HepG2 (cell line): ENCODE measurements around the gene CAMTA1. TPM values are rescaled to one million over a fixed set of nuclear protein-coding genes. Genes with fewer than 3 reads are reported as not detected.

Experiments used
- ARID2 ChIP-seq: sonication (generic); formaldehyde crosslinking; IDR thresholded peaks from 2 replicates; pipeline ENCODE4 v1.8.1; 2022; ENCODE audit warnings: mild to moderate bottlenecking, missing genetic modification reagents, borderline replicate concordance
- CHD4 ChIP-seq: fragments of 200-600 bp; sonication (generic); IDR thresholded peaks from 2 replicates; pipeline ENCODE4 v1.7.0; 2017; ENCODE audit warnings: mild to moderate bottlenecking, low read length, borderline replicate concordance
- ELF3 ChIP-seq: IDR thresholded peaks from 2 replicates; pipeline ENCODE4 v1.6.1; 2016; ENCODE audit warnings: missing genetic modification reagents, missing compliant biosample characterization
- KMT2B ChIP-seq: IDR thresholded peaks from 2 replicates; pipeline ENCODE4 v1.6.1; 2016; ENCODE audit warnings: missing genetic modification reagents, missing compliant biosample characterization
- NRL ChIP-seq: sonication (generic); formaldehyde crosslinking; IDR thresholded peaks from 2 replicates; pipeline ENCODE4 v1.5.0; 2020; ENCODE audit warnings: missing genetic modification reagents, mild to moderate bottlenecking, moderate library complexity, borderline replicate concordance
- PRPF4 ChIP-seq: fragments of 200-400 bp; formaldehyde crosslinking; IDR thresholded peaks from 2 replicates; pipeline ENCODE4 v1.6.1; 2016; ENCODE audit warnings: low read length, low read depth; ENCODE audit not compliant: poor library complexity, severe bottlenecking
- RAD51 ChIP-seq: fragments of 450-650 bp; IDR thresholded peaks from 2 replicates; pipeline ENCODE4 v1.6.1; 2016; ENCODE audit warnings: borderline replicate concordance
- TBP ChIP-seq: sonication (generic); formaldehyde crosslinking; IDR thresholded peaks from 2 replicates; pipeline ENCODE4 v1.5.0; 2020; ENCODE audit warnings: missing genetic modification reagents
- ZEB1 ChIP-seq: IDR thresholded peaks from 2 replicates; pipeline ENCODE4 v1.6.1; 2012; ENCODE audit warnings: mild to moderate bottlenecking, low read depth, inconsistent platforms; ENCODE audit not compliant: insufficient replicate concordance
- ZFP36L1 ChIP-seq: sonication (generic); formaldehyde crosslinking; IDR thresholded peaks from 2 replicates; pipeline ENCODE4 v1.8.0; 2022; ENCODE audit warnings: mild to moderate bottlenecking, missing genetic modification reagents, moderate library complexity
- ZMYM3 ChIP-seq: sonication (generic); formaldehyde crosslinking; IDR thresholded peaks from 2 replicates; pipeline ENCODE4 v1.5.1; 2020; ENCODE audit warnings: mild to moderate bottlenecking, missing genetic modification reagents
- ZNF225 ChIP-seq: sonication (generic); formaldehyde crosslinking; IDR thresholded peaks from 2 replicates; pipeline ENCODE4 v1.4.0; 2020; ENCODE audit warnings: mild to moderate bottlenecking, missing genetic modification reagents
- ZNF331 ChIP-seq: sonication (generic); formaldehyde crosslinking; IDR thresholded peaks from 2 replicates; pipeline ENCODE4 v1.4.0; 2020; ENCODE audit warnings: missing genetic modification reagents
- ZNF484 ChIP-seq: sonication (generic); formaldehyde crosslinking; IDR thresholded peaks from 2 replicates; pipeline ENCODE4 v1.5.1; 2020; ENCODE audit warnings: mild to moderate bottlenecking, low read depth, missing genetic modification reagents, borderline replicate concordance
- ZNF557 ChIP-seq: sonication (generic); formaldehyde crosslinking; IDR thresholded peaks from 2 replicates; pipeline ENCODE4 v1.4.0; 2020; ENCODE audit warnings: missing genetic modification reagents
- ZNF577 ChIP-seq: sonication (generic); formaldehyde crosslinking; IDR thresholded peaks from 2 replicates; pipeline ENCODE4 v1.4.0; 2020; ENCODE audit warnings: mild to moderate bottlenecking, low read depth, missing genetic modification reagents, borderline replicate concordance
- ZNF781 ChIP-seq: sonication (generic); formaldehyde crosslinking; IDR thresholded peaks from 2 replicates; pipeline ENCODE4 v1.5.1; 2020; ENCODE audit warnings: borderline replicate concordance, mild to moderate bottlenecking, missing genetic modification reagents; ENCODE audit errors: not compliant biosample characterization
- polyA plus RNA-seq, 8 experiments: library from polyadenylated mRNA; depleted of rRNA in 3 of 8; stranded (reverse) in 7 of 8; unstranded in 1 of 8; fragments of >200 nt; fragmentation: Illumina TruSeq in 4 of 8; extraction: Trizol in 4 of 8; gene quantifications; 2 replicates each; pipeline versions ENCODE4 v1.2.1 to v1.2.3, GENCODE V29; 2011 to 2016; ENCODE audit warnings: low read depth in 4 of 8, missing spikeins in 1 of 8, mixed read lengths in 1 of 8; ENCODE audit not compliant: insufficient read depth in 1 of 8
- total RNA-seq, 5 experiments: library from RNA; depleted of rRNA; stranded (reverse); fragments of >200 nt; fragmentation: Illumina TruSeq; extraction: Trizol; gene quantifications; 2 replicates each; pipeline ENCODE4 v1.2.3, GENCODE V29; 2016; ENCODE audit warnings: low read depth in 1 of 5
- TF ChIP-seq, protein P1 (sequence below): sonication (generic); formaldehyde crosslinking; IDR thresholded peaks from 2 replicates; pipeline ENCODE4 v1.8.1; 2023; ENCODE audit warnings: mild to moderate bottlenecking, missing genetic modification reagents
- TF ChIP-seq, protein P2 (sequence below): sonication (generic); formaldehyde crosslinking; IDR thresholded peaks from 2 replicates; pipeline ENCODE4 v1.5.0; 2020; ENCODE audit warnings: mild to moderate bottlenecking, missing genetic modification reagents, borderline replicate concordance

CAMTA1 gene
- total and polyA plus RNA-seq, 2 of the 13 experiments (the other 11 are each of a cell fraction or from before 2014, with no cell fraction given), result 25.0 to 36.4 TPM

DNA sequence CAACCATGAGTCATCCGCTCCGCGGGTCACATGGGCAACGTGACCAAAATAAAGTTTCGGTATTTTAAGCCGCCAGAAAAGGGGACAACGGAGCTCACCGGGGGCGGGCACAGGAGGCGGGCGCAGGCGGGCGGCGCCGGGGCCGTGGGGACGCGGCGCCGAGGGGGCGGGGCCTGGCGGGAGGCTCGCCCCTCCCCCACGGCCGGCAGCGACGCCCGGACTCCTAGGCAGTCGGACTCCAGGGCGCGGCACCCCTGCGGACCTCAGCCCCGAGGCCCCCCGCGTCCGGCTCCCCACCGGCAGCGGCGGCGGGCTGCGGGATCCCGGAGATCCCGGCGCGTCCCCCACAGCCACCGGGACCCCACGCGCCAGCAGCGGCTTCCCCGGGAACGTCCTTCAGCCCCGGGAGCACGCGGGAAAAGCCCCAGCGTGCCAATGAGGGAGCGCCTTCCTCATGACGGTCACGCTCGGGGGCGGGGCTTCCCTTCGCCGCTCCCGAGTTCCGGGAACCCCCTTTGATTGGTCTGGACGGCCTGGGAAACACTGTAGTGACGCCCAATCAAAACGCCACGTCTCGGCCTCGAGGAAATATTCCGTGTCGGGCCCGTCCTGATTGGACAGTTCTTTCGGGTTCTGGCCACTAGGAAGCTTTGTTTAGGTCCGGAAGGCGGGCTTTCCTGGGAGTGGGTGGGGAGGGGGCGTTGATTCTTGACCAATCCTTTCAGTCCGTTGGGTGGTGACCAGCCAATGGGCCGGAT lies 515 bp upstream of the CAMTA1 start (continued):
- TF ChIP-seq, protein P1, sequence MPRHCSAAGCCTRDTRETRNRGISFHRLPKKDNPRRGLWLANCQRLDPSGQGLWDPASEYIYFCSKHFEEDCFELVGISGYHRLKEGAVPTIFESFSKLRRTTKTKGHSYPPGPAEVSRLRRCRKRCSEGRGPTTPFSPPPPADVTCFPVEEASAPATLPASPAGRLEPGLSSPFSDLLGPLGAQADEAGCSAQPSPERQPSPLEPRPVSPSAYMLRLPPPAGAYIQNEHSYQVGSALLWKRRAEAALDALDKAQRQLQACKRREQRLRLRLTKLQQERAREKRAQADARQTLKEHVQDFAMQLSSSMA (CRISPR knock-in tag), result no peak
- TF ChIP-seq CHD4, result no peak
- TF ChIP-seq ZNF484 (CRISPR knock-in tag), result no peak
- TF ChIP-seq, protein P2, sequence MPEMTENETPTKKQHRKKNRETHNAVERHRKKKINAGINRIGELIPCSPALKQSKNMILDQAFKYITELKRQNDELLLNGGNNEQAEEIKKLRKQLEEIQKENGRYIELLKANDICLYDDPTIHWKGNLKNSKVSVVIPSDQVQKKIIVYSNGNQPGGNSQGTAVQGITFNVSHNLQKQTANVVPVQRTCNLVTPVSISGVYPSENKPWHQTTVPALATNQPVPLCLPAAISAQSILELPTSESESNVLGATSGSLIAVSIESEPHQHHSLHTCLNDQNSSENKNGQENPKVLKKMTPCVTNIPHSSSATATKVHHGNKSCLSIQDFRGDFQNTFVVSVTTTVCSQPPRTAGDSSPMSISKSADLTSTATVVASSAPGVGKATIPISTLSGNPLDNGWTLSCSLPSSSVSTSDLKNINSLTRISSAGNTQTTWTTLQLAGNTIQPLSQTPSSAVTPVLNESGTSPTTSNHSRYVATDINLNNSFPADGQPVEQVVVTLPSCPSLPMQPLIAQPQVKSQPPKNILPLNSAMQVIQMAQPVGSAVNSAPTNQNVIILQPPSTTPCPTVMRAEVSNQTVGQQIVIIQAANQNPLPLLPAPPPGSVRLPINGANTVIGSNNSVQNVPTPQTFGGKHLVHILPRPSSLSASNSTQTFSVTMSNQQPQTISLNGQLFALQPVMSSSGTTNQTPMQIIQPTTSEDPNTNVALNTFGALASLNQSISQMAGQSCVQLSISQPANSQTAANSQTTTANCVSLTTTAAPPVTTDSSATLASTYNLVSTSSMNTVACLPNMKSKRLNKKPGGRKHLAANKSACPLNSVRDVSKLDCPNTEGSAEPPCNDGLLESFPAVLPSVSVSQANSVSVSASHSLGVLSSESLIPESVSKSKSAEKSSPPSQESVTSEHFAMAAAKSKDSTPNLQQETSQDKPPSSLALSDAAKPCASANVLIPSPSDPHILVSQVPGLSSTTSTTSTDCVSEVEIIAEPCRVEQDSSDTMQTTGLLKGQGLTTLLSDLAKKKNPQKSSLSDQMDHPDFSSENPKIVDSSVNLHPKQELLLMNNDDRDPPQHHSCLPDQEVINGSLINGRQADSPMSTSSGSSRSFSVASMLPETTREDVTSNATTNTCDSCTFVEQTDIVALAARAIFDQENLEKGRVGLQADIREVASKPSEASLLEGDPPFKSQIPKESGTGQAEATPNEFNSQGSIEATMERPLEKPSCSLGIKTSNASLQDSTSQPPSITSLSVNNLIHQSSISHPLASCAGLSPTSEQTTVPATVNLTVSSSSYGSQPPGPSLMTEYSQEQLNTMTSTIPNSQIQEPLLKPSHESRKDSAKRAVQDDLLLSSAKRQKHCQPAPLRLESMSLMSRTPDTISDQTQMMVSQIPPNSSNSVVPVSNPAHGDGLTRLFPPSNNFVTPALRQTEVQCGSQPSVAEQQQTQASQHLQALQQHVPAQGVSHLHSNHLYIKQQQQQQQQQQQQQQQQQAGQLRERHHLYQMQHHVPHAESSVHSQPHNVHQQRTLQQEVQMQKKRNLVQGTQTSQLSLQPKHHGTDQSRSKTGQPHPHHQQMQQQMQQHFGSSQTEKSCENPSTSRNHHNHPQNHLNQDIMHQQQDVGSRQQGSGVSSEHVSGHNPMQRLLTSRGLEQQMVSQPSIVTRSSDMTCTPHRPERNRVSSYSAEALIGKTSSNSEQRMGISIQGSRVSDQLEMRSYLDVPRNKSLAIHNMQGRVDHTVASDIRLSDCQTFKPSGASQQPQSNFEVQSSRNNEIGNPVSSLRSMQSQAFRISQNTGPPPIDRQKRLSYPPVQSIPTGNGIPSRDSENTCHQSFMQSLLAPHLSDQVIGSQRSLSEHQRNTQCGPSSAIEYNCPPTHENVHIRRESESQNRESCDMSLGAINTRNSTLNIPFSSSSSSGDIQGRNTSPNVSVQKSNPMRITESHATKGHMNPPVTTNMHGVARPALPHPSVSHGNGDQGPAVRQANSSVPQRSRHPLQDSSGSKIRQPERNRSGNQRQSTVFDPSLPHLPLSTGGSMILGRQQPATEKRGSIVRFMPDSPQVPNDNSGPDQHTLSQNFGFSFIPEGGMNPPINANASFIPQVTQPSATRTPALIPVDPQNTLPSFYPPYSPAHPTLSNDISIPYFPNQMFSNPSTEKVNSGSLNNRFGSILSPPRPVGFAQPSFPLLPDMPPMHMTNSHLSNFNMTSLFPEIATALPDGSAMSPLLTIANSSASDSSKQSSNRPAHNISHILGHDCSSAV (CRISPR knock-in tag), result no peak
- TF ChIP-seq ZMYM3, result no peak
- no peak for TF ChIP-seq ZEB1
- no peak for TF ChIP-seq RAD51
- no peak for TF ChIP-seq ZNF781 (CRISPR knock-in tag)
- TF ChIP-seq KMT2B, result peak; percentile 40; the same call in 1 of the 2 replicates
- TF ChIP-seq NRL (CRISPR knock-in tag), result peak; percentile 64
- TF ChIP-seq ELF3 (CRISPR knock-in tag), result no peak
- TF ChIP-seq TBP (CRISPR knock-in tag), result no peak
- TF ChIP-seq ZNF577 (CRISPR knock-in tag), result no peak
- TF ChIP-seq ZNF557, result no peak
- peak; percentile 19; the same call in 1 of the 2 replicates for TF ChIP-seq ZNF331 (CRISPR knock-in tag)
- TF ChIP-seq ZFP36L1 (CRISPR knock-in tag), result peak; percentile 85
- no peak; the same call in 1 of the 2 replicates for TF ChIP-seq ZNF225 (CRISPR knock-in tag)
- no peak for TF ChIP-seq PRPF4
- 0 out of 2 replicates have a peak, but pooled peaks have one; percentile 20 for TF ChIP-seq ARID2
